NT2/D1 (cell line): ENCODE measurements around the gene EPHA6.

ENCODE experiments used
- SUZ12 ChIP-seq: IDR thresholded peaks from 2 replicates; pipeline ENCODE4 v1.6.1; 2011; ENCODE audit not compliant: insufficient read length, insufficient read depth; ENCODE audit errors: extremely low read depth
- YY1 ChIP-seq: IDR thresholded peaks from 2 replicates; pipeline ENCODE4 v1.6.1; 2011; ENCODE audit not compliant: insufficient read length, insufficient read depth

- TF ChIP-seq YY1 (no peak), SUZ12 (no peak)
Observed at GRCh38 chr3:97662762-97663161, 848.4 kb downstream of the EPHA6 start.
